NCI-H2107 treated with DMSO at 0.1 percent for 48 hours (cell line): ENCODE results near the gene INPP4A.
A peak's percentile ranks its signal among the peaks of the same experiment; 100 is the strongest.

Experiments
- DNase-seq: peaks from one replicate; lab custom pipeline; 2025; ENCODE audit not compliant: unreplicated experiment; lab: John Stamatoyannopoulos, UW

The INPP4A gene

GRCh38 chr2:98459496-98460175 lies 15.0 kb downstream of the INPP4A start:
- DNase-seq = no peak

- DNase-seq = no peak
These were observed 16.2 kb downstream of the INPP4A start for GRCh38 chr2:98460573-98461497.

GRCh38 chr2:98461498-98462049 lies 16.9 kb downstream of the INPP4A start:
- DNase-seq = no peak

- peak; percentile 74 for DNase-seq
These were observed 18.4 kb downstream of the INPP4A start for GRCh38 chr2:98463081-98463481.

- DNase-seq = peak; percentile 74
These were observed 18.9 kb downstream of the INPP4A start for GRCh38 chr2:98463551-98463971.

GRCh38 chr2:98463988-98464771 lies 19.5 kb downstream of the INPP4A start:
- DNase-seq = no peak

GRCh38 chr2:98464772-98465310 lies 20.2 kb downstream of the INPP4A start:
- DNase-seq = no peak

GRCh38 chr2:98465456-98466226 lies 21.0 kb downstream of the INPP4A start:
- peak; percentile 89 for DNase-seq

- DNase-seq = no peak
These were observed 22.5 kb downstream of the INPP4A start for GRCh38 chr2:98467082-98467536.

GRCh38 chr2:98467652-98468051 lies 23.0 kb downstream of the INPP4A start:
- DNase-seq = no peak

GRCh38 chr2:98468621-98469236 lies 24.1 kb downstream of the INPP4A start:
- DNase-seq = no peak

- no peak for DNase-seq
These were observed 25.3 kb downstream of the INPP4A start for GRCh38 chr2:98469862-98470544.

GRCh38 chr2:98470851-98471255 lies 26.2 kb downstream of the INPP4A start:
- DNase-seq = no peak

- no peak for DNase-seq
These were observed 26.9 kb downstream of the INPP4A start for GRCh38 chr2:98471402-98472131.

- DNase-seq = no peak
These were observed 27.5 kb downstream of the INPP4A start for GRCh38 chr2:98472132-98472650.

GRCh38 chr2:98472961-98473746 lies 28.5 kb downstream of the INPP4A start:
- DNase-seq = no peak
